PFSK-1 (cell line): ENCODE results near the gene HS3ST4.

ENCODE experiments used
- FOXP2 ChIP-seq: optimal IDR thresholded peaks from 2 replicates; pipeline ENCODE3; 2011; ENCODE audit warnings: borderline replicate concordance, control low read depth, inconsistent platforms; ENCODE audit not compliant: insufficient read depth; ENCODE audit errors: extremely low read length, extremely low read depth
- POLR2AphosphoS5 ChIP-seq: IDR thresholded peaks from 2 replicates; pipeline ENCODE4 v1.6.1; 2012; ENCODE audit warnings: low read depth, mild to moderate bottlenecking, control low read depth, low read length, moderate library complexity
- SIN3A ChIP-seq: IDR thresholded peaks from 2 replicates; pipeline ENCODE4 v1.6.1; 2012; ENCODE audit warnings: mild to moderate bottlenecking, low read length, moderate library complexity, borderline replicate concordance; ENCODE audit not compliant: insufficient read depth
- TAF1 ChIP-seq: IDR thresholded peaks from 2 replicates; pipeline ENCODE4 v1.6.1; 2012; ENCODE audit warnings: low read length, control low read depth, borderline replicate concordance; ENCODE audit not compliant: insufficient read depth
- TF ChIP-seq, protein P1 (sequence below), 2 experiments: IDR thresholded peaks; 2 replicates each; pipeline versions ENCODE4 v1.6.1 to v1.8.0; 2011 to 2012; ENCODE audit warnings: low read depth in 2 of 2, low read length in 2 of 2, control low read depth in 1 of 2, inconsistent platforms in 1 of 2, mild to moderate bottlenecking in 1 of 2, moderate library complexity in 1 of 2; ENCODE audit not compliant: insufficient read depth in 1 of 2

The HS3ST4 gene

DNA sequence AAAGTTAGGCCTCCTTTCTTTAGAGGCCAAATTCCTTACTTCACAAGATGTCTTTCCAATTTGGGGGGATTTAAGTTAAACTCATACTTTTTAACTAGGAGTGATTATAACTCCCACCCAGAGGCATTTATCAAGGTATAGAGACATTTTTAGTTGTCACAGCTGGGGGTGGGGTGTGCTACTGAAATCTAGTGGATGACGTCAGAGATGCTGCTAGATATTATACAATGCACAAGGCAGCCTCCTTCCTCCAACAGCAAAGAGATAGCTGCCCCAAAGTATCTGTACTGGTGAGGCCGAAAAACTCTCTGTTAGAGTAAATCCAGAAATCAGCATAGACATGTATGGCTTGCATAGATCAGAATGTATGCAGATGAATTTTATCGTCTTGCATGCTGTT, 324.0 kb downstream of the HS3ST4 start:
- no peak for TF ChIP-seq POLR2AphosphoS5
- TF ChIP-seq, protein P1, sequence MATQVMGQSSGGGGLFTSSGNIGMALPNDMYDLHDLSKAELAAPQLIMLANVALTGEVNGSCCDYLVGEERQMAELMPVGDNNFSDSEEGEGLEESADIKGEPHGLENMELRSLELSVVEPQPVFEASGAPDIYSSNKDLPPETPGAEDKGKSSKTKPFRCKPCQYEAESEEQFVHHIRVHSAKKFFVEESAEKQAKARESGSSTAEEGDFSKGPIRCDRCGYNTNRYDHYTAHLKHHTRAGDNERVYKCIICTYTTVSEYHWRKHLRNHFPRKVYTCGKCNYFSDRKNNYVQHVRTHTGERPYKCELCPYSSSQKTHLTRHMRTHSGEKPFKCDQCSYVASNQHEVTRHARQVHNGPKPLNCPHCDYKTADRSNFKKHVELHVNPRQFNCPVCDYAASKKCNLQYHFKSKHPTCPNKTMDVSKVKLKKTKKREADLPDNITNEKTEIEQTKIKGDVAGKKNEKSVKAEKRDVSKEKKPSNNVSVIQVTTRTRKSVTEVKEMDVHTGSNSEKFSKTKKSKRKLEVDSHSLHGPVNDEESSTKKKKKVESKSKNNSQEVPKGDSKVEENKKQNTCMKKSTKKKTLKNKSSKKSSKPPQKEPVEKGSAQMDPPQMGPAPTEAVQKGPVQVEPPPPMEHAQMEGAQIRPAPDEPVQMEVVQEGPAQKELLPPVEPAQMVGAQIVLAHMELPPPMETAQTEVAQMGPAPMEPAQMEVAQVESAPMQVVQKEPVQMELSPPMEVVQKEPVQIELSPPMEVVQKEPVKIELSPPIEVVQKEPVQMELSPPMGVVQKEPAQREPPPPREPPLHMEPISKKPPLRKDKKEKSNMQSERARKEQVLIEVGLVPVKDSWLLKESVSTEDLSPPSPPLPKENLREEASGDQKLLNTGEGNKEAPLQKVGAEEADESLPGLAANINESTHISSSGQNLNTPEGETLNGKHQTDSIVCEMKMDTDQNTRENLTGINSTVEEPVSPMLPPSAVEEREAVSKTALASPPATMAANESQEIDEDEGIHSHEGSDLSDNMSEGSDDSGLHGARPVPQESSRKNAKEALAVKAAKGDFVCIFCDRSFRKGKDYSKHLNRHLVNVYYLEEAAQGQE (IDR thresholded peaks at IDR 0.05; ENCODE audit: insufficient read depth in 1 of 2, low read depth in 2 of 2, low read length in 2 of 2): no peak
- TF ChIP-seq SIN3A: no peak
- no peak for TF ChIP-seq FOXP2
- no peak for TF ChIP-seq TAF1

DNA sequence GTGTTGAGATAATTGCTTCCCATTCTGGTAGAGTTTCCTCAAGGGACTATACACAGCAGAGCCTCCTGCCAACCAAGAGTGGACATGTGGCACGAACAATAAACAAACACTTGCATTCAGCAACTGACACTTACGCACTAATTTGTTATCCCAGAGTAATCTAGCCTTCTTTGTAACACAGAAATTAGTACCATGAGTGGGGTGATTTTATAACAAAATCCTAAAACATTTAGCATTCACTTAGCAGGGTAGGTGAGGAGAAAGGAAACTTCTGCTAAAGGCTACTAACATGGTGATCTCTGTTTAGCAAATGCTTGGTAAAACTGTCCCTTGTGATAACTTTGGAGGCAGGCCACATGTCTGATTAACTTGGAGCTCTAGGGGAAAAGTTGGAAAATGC, 325.2 kb downstream of the HS3ST4 start:
- TF ChIP-seq, protein P1 (IDR thresholded peaks at IDR 0.05; ENCODE audit: insufficient read depth in 1 of 2, low read depth in 2 of 2, low read length in 2 of 2): no peak
- TF ChIP-seq TAF1: no peak
- TF ChIP-seq FOXP2: no peak
- no peak for TF ChIP-seq POLR2AphosphoS5

DNA sequence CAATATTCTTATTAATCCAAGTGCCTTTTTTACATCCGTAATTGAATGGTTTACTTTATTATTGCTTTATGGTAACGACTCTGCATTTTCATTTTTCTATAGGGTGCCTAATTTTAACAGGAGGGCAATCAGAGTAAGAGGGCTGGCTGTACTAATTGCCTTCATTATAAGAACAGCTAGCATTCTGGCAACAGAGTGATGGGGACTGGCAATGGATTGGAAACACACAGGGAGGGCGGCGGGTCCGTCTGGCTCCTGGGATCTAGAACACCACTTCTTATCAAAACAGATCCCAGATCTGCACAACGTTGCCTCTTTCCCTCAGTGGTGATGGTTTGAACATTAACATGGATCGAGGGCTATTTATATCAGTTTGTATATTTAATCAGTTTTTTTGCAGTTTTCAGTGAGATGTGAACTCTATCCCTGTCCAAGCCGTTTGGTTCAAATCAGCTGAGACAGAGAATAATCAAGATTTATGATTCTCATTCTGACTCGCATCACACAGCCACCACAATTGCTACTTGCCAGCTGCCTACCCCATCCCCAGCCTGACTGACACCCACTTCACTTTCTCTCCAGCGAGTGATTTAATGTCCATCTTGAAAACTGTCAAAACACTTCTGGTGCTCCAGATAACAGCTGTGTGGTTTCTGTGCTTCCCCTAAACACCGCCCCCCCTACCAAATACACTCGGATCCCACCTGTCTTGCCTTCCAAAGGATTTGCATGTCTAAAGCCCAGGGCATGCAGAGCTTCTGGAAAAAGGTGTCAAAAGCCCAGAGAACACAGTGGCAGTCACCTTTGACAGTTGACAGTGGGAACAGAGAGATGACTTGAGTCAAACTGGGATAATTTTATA, 327.9 kb downstream of the HS3ST4 start:
- TF ChIP-seq TAF1 (no peak), SIN3A (no peak)
- TF ChIP-seq, protein P1 (IDR thresholded peaks at IDR 0.05; ENCODE audit: insufficient read depth in 1 of 2, low read depth in 2 of 2, low read length in 2 of 2): no peak

DNA sequence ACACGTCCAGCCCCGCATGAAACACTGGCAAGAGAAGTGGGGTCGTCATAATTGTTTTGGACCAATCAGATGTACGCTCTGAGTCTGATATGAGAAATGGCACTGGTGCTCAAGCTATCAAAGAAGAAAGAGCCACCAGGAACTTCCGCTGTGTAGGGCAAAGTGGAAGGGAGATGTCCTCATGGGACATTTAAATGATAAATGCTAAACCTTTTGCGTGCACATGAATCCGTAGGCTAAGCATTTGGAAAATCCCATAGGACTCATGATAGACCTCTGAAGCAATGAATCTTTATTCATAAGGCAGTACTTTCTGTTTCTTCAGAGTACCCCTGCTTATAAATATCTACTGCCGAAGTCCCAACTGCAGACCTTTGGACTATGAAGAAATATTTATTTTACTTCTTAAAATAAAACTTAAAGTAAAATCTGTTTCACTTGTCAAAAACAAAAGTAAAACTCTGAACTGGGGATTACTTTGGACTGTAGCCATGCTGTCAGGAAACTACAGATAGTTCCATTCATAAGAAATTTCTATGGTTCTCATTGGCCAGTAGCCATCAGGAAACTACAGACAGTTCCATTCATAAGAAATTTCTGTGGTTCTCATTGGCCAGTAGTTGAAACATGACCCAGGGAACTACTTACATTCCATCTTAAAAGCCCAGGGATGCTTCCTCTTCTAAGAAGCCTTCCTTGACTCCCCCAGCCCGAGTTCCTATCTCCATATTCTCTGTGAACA, 335.1 kb downstream of the HS3ST4 start:
- TF ChIP-seq POLR2AphosphoS5: peak; percentile 61; the same call in 1 of the 2 replicates
- TF ChIP-seq TAF1: no peak
- TF ChIP-seq SIN3A: no peak
- TF ChIP-seq FOXP2: no peak

DNA sequence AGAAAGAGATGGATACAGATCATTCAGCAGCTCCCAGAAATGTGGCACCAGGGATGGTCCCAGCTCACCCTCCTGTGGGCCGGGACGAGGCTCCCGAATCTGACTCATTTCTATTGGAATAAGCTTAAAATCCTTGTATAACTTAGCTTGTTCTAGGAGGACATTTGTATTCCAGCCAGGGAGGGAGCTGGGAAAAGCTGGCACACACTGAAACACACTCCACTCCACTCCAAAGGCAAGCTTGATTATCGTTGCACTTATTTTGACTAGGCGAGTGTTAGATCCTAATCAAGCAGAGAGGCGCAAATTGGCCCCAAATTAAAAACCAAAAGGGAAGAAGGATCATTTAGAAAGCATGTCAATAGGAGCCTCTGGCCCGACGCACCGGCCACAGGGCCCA, 339.5 kb downstream of the HS3ST4 start:
- no peak for TF ChIP-seq TAF1
- no peak for TF ChIP-seq FOXP2
- no peak for TF ChIP-seq POLR2AphosphoS5
- TF ChIP-seq, protein P1 (IDR thresholded peaks at IDR 0.05; ENCODE audit: insufficient read depth in 1 of 2, low read depth in 2 of 2, low read length in 2 of 2): no peak
- TF ChIP-seq SIN3A: no peak
